ENCODE measurements around the gene LMX1B. TPM values are rescaled to one million over a fixed set of nuclear protein-coding genes. Genes with fewer than 3 reads are reported as not detected.
"Not testable (repeated sequence)": the region's sequence is repeated elsewhere in the genome, so short reads cannot be mapped to it uniquely, and the experiment has no call there.

LMX1B gene
- total RNA-seq, 1 experiment from 2014 or later: 2.6 TPM

DNA sequence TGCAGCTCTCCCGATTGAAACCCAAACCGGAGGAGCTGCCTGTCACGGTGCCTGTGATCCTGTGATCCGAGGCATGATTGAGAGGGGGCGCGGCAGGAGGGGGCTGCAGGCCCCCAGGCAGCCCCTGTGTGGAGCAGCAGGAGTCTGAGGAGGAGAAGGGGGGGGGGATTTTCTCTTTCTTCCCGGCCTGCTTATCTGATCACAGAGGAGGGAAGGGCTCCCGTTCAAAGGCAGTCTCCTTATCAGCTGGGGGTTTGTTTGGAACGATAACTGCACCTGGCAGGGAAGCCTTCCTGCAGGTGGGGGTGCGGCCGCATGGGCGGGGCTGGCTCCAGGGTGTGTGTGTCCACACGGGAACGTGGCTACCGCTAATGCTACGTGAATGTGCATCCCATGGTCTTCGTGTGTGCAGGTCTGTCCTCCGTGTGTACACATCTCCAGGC, 38.4 kb downstream of the LMX1B start:
- H3K36me3 ChIP-seq (ENCODE audit: control insufficient read depth, insufficient read depth, low read length): no peaks in the 10 kb centered on the region
- BruUV-seq (replicated peaks): no TSS peak
- no peak overlapping the region for H3K27ac ChIP-seq (ENCODE audit: low read length)
- ATAC-seq (no peak), DNase-seq (ENCODE audit: low read depth, low spot score) (no peak)
- in situ Hi-C loops (cut with HindIII; ENCODE audit: low pct_unique_long_range_greater_than_20kb, low sequenced_read_pairs) (no loop called here), intact Hi-C loops (cut with micrococcal nuclease; ENCODE audit: unreplicated experiment) (no loop called here)
- H3K9me3 ChIP-seq (ENCODE audit: control insufficient read depth, insufficient read depth, low read depth, low read length): no peaks in the 10 kb centered on the region
- TF ChIP-seq TCF7L2 (IDR thresholded peaks at IDR 0.05; ENCODE audit: low read depth, low read length): no peak
- TF ChIP-seq REST (IDR thresholded peaks at IDR 0.05; ENCODE audit: insufficient read depth in 1 of 2, low read depth in 2 of 2, low read length in 1 of 2): no peak
- TF ChIP-seq SIN3A (IDR thresholded peaks at IDR 0.05; ENCODE audit: borderline replicate concordance, insufficient read depth, low read depth, low read length): no peak
- TF ChIP-seq POLR2AphosphoS5 (IDR thresholded peaks at IDR 0.05; ENCODE audit: low read depth, low read length): no peak
- no peak for TF ChIP-seq CTCF (IDR thresholded peaks at IDR 0.05)
- H3K27me3 ChIP-seq (ENCODE audit: control insufficient read depth, insufficient read depth, low read length): no peaks in the 10 kb centered on the region
- ChIA-PET CTCF (interaction anchor here (0.7 kb wide), 1 partner anchor 1244 kb away, joined by 6 read pairs; no protein-coding TSS in a partner anchor), POLR2A (no interaction called here)
- H3K4me3 ChIP-seq (ENCODE audit: low read depth in 2 of 2, low read length in 2 of 2): no peak overlapping the region
- no peaks in the 10 kb centered on the region for H3K4me1 ChIP-seq (ENCODE audit: control insufficient read depth, insufficient read depth, low read length)

DNA sequence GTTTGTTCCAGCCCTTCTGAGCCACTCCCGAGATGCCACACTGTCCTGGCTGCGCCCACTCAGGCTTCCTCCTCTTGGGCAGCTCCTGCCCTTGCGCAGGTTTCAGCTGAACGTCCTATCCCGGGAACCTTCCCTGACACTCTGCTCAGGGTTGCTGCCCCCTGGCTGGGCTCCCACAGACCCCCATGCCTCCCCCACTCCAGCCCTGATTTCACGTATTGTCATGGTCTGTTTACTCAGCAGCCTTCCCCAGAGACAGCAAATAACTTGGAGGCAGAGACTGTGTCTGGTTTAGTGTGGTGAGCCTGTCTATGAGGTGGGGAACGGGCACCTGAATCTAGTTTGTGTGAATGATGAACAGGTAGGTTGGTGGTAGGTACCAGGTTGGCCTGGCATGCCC, 40.4 kb downstream of the LMX1B start:
- no peaks in the 10 kb centered on the region for H3K27me3 ChIP-seq (ENCODE audit: control insufficient read depth, insufficient read depth, low read length)
- H3K27ac ChIP-seq (ENCODE audit: low read length): no peak overlapping the region
- no peaks in the 10 kb centered on the region for H3K36me3 ChIP-seq (ENCODE audit: control insufficient read depth, insufficient read depth, low read length)
- intact Hi-C loops (cut with micrococcal nuclease; ENCODE audit: unreplicated experiment): no loop called here
- H3K4me3 ChIP-seq (ENCODE audit: low read depth in 2 of 2, low read length in 2 of 2): no peak overlapping the region
- no TSS peak for BruUV-seq (replicated peaks)
- TF ChIP-seq POLR2AphosphoS5 (IDR thresholded peaks at IDR 0.05; ENCODE audit: low read depth, low read length) (no peak), TCF7L2 (IDR thresholded peaks at IDR 0.05; ENCODE audit: low read depth, low read length) (no peak), CTCF (IDR thresholded peaks at IDR 0.05) (no peak), REST (IDR thresholded peaks at IDR 0.05; ENCODE audit: insufficient read depth in 1 of 2, low read depth in 2 of 2, low read length in 1 of 2) (no peak), SIN3A (IDR thresholded peaks at IDR 0.05; ENCODE audit: borderline replicate concordance, insufficient read depth, low read depth, low read length) (no peak)
- ATAC-seq (no peak), DNase-seq (ENCODE audit: low read depth, low spot score) (no peak)
- no peaks in the 10 kb centered on the region for H3K9me3 ChIP-seq (ENCODE audit: control insufficient read depth, insufficient read depth, low read depth, low read length)
- ChIA-PET CTCF (no interaction called here), POLR2A (no interaction called here)
- no peaks in the 10 kb centered on the region for H3K4me1 ChIP-seq (ENCODE audit: control insufficient read depth, insufficient read depth, low read length)
- in situ Hi-C loops (cut with HindIII; ENCODE audit: low pct_unique_long_range_greater_than_20kb, low sequenced_read_pairs): no loop called here

GRCh38 chr9:126656214-126656613, 42.5 kb downstream of the LMX1B start:
- H3K9me3 ChIP-seq (ENCODE audit: control insufficient read depth, insufficient read depth, low read depth, low read length); DNase-seq (ENCODE audit: low read depth, low spot score); H3K27me3 ChIP-seq (ENCODE audit: control insufficient read depth, insufficient read depth, low read length); intact Hi-C loops (cut with micrococcal nuclease; ENCODE audit: unreplicated experiment); H3K36me3 ChIP-seq (ENCODE audit: control insufficient read depth, insufficient read depth, low read length); in situ Hi-C loops (cut with HindIII; ENCODE audit: low pct_unique_long_range_greater_than_20kb, low sequenced_read_pairs); ATAC-seq; H3K4me1 ChIP-seq (ENCODE audit: control insufficient read depth, insufficient read depth, low read length); CTCF ChIA-PET; H3K4me3 ChIP-seq (ENCODE audit: low read depth in 2 of 2, low read length in 2 of 2); H3K27ac ChIP-seq (ENCODE audit: low read length); BruUV-seq (replicated peaks); POLR2A ChIA-PET: not testable (repeated sequence)
